Stromal cell of bone marrow (primary cell): ENCODE data around the gene QRICH1.

Experiments used
- DNase-seq: peaks from one replicate; pipeline ENCODE4 v3.0.0-alpha.2; 2012; ENCODE audit warnings: low read depth

The QRICH1 gene

DNA sequence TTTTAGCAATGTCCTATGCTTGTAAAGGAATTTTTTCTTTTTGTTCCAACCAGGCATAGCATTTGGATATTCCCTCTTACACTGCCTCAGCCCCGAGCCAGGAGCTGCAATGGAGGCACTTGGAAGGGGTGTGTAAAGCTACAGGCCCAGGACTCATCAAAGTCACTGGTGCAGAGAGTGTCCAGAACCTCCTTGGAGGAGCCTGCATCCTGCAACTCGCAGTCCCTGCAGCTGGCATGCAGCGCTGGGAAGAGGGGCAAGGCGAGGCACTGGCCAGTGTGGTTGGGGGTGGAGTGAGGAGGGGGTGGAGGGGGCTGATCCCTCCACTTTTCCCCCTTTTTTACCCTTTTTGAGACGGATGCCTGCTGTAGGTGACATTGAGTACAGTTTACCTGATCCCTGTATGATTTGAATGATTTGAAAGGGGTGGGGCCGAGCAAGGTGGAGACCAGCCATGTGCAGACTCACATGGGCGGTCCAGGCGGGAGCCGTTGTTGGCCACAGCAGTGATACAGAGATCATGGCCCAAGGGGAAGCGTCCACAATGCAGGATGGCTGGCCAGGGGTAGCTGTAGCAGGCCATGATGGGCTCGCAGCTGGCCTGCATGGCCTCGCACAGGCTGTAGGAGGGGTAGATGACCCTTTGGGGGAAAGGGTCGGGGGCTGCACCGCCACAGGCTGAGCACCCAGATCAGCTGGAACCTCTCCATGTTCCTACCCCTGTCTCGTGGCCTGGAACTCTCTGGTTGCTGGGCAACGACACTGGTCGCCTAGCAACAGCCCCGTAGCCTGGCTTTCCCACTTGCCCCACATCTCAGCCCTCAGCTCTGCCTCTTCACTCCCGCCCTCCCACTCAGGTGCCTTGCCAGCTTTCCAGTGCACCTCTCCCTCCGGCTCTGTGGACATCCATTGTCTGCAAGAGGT, 95.9 kb downstream of the QRICH1 start:
- no peak for DNase-seq

DNA sequence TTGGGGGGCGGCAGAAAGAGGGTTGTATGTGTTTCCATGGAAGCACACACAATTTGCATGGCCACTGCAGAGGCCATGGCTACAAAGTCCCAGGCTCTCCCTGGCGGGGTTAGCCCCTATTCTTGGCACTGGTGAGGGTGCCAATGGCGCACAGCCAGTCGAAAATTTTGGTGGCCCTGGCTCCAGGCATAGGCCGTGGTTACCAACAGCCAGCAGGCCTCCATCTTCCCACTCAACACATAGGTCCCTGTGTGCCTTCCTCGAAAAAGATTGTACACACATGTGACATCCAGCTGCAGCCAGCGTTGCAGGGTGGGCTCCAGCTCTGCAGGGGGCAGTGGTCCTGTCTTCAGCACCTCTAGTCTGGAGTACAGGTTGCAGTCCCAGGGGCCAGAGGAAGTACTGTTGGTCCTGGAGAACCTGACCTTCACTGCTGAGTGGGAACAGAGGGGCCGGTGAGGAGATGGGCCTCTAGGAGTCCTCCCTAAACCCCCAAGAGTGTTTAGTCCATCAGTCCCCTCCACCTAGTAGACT, 96.7 kb downstream of the QRICH1 start:
- no peak for DNase-seq

DNA sequence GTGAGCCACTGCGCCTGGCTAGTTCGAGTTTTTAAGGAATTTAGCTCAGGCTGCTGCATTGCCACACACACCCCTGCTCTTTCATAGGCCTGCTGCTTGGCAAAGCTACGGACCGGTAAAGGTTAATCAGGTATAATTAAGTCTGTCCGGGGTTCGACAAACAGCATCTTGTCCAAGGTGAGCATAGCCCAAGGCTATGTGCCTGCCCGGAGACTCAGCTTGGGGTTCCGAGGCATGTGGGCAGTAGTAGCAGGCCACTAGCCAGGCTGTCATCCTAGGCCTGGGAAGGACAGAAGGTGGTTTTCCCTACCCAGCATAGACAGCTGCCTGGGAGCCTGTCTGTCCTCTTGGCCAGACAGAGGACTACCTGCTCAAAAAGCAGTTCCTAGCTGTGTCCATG, 97.2 kb downstream of the QRICH1 start:
- DNase-seq, result no peak

GRCh38 chr3:48993834-48994233, 100.0 kb downstream of the QRICH1 start:
- DNase-seq, result no peak

DNA sequence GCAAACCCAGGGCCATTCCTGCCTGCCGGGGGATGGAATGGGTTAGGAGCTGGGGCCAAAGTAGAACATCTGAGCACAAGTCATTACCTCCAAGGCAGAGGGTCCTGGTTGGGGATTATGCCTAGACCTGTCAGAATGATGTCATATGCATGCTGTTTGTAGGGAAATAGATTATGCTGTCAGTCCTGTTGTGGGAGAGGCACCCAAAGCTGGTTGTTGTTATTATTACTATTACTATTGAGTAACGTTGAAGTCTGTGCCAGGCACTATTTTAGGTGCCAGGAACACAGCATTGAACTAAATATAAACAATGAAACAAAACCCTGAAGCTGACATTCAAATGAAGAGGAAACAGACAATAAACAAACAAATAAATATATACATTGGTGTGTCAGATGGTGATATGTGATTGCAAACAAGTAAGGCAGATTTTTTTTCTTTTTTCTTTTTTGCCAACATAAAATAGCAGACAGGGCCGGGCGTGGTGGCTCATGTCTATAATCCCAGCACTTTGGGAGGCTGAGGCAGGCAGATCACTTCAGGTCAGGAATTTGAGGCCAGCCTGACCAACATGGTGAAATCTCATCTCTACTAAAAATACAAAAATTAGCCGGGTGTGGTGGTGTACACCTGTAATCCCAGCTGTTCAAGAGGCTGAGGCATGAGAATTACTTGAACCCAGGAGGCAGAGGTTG, 101.9 kb downstream of the QRICH1 start:
- no peak for DNase-seq

DNA sequence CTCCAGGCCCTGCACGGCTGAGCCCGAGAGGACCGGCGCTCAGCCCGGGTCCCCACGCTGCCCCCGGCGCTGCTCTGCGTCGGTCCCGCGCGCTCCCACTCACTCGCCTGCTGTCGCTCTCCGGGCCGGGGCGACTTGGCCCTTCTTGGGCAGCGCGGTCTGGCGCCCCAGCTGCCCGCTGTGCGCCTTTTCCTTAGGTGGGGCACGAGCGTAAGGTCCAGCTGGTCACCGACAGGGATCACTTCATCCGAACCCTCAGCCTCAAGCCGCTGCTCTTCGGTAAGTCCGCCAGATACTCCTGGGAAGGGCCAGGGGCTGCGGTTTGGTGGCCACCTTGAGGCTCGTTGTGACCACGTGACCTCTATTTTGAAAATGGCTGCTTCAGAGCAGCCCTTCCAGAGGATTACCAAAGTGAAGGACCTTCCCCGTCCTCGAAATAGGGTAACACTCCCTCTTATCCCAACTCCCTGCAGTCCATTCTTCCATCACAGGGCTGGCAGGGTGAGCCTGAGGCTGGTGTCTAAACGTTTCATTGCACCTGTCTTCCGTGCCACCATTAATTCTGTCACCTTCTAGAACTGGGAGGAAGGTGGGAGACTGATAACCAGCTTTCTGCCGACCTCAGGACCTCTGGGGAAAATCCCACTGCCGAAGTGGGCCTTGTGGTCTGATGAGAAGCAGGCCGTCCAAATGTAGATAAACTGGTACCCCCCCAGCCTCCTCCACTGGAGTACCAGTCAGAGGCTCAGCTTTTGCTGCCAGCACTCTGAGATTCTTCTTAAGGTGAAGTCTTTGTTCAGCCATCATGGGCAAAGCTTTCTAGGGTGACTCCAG, 103.0 kb downstream of the QRICH1 start:
- DNase-seq, result no peak

DNA sequence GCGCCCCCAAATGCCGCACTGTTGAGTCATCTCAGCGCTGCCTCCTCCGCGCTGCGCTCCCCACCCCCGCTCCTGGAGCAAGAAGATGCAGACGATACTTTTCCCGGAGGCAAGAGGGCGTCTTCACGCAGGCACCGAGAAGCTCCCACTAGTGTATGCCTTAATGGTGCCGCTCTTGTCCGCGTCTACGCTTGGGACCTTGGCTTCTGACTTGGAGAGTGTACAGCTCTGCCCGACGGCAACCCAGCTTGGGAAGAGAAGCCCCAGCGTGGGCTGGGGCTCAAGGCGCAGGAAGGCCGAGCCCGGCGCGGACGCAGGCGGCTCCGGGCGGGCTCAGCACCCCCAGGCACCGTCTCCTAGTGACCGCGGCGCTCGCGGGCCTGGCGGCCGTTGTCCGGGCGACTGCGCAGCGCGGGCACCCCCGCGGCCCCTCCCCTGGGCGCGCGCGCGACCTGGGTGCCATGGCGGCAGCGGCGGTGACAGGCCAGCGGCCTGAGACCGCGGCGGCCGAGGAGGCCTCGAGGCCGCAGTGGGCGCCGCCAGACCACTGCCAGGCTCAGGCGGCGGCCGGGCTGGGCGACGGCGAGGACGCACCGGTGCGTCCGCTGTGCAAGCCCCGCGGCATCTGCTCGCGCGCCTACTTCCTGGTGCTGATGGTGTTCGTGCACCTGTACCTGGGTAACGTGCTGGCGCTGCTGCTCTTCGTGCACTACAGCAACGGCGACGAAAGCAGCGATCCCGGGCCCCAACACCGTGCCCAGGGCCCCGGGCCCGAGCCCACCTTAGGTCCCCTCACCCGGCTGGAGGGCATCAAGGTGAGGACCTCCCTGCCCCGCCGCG, 103.9 kb downstream of the QRICH1 start, which contains the start of gene P4HTM:
TSS of gene P4HTM (plus strand) at position 446 of the 840 bp plus-strand sequence. CDS start at position 462, 16 bp downstream.
- DNase-seq, result peak; percentile 80

- no peak for DNase-seq
Measured at GRCh38 chr3:48989126-48989795, 104.6 kb downstream of the QRICH1 start.

DNA sequence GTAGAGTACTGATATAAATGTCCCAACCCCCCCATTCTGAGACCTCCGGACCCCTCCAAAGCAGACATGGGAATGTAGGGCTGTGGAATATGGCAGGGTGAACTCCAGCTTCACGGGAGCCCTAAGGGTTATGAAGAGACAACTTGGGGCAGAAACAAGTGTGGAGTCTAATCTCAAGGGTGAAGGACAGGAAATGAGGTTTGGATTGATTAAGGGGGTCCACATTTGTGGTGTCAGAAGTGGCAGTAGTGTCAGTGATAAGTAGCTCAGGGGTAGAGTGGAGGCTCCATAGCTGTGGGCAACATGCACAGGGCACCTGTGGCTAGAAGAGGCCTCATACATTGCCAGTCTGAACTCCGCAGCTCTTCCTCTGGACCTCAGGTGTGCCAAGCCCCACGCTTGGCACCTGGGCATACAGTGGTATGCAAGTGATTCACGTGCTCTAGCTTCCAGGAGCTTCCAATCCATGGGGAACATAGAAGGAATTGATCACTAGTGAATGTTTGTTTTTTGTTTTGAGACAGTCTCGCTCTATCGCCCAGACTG, 108.0 kb downstream of the QRICH1 start:
- DNase-seq, result no peak

GRCh38 chr3:48984663-48985062, 109.2 kb downstream of the QRICH1 start:
- DNase-seq, result no peak

DNA sequence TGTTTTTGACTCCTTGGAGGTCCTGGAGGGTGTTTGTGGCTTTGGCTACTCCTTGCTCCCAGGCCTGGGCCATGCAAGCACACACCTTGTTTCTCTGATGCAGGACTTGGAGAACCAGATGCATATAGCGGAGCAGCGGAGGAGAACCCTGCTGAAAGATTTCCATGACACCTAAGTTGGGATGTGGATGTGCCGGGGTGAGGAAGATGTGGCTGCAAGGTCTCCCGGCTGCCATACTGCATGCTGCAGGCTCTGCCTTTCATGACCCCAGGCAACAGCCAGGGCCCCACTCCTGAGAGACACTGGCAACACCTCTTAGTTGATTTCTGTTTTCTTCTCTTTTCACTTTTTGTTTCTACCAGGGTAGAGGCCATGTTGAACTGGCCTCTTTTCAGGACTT, 110.8 kb downstream of the QRICH1 start:
- DNase-seq, result no peak

- no peak for DNase-seq
Measured at GRCh38 chr3:48982686-48983085, 111.2 kb downstream of the QRICH1 start.

- DNase-seq, result no peak
Measured at GRCh38 chr3:48982016-48982415, 111.9 kb downstream of the QRICH1 start.

DNA sequence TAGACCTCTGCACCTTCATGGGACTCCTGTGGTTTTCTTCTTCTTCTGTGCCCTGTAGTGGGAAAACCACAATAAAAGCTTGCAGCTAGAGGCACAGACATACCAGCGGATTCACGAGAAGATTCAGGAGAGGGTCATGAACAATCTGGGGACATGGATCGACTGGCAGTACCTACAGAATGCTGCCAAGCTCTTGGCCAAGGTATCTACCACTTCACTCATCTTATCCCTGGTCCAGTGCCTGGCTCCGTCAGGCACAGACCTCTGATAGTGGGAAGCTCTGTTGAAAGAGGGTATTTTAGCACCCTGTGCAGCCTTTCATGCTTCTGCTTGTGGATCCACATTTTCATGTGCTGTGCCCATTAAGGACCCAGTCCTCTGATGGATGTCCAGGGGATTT, 113.6 kb downstream of the QRICH1 start:
- DNase-seq, result no peak
